ENCODE measurements around the gene RSF1. TPM values are rescaled to one million over a fixed set of nuclear protein-coding genes. Genes with fewer than 3 reads are reported as not detected.

RSF1 gene
- total RNA-seq, 1 donor from 2014 or later: 151 TPM

- FAIRE-seq (no peak), DNase-seq (ENCODE audit: low spot score in 2 of 2) (no peak)
Measured at GRCh38 chr11:77814848-77815247, 5.7 kb downstream of the RSF1 start.

- DNase-seq (ENCODE audit: low spot score in 2 of 2) (no peak), FAIRE-seq (no peak)
Measured at GRCh38 chr11:77813256-77813655, 7.3 kb downstream of the RSF1 start.

- FAIRE-seq (no peak), DNase-seq (ENCODE audit: low spot score in 2 of 2) (no peak)
Measured at GRCh38 chr11:77806993-77807392, 13.5 kb downstream of the RSF1 start.

GRCh38 chr11:77806415-77806814 is 14.1 kb downstream of the RSF1 start:
- FAIRE-seq (no peak), DNase-seq (ENCODE audit: low spot score in 2 of 2) (no peak)

- no peak for FAIRE-seq
- no peak for DNase-seq (ENCODE audit: low spot score in 2 of 2)
Measured at GRCh38 chr11:77801477-77801876, 19.0 kb downstream of the RSF1 start.

GRCh38 chr11:77800449-77800848 is 20.1 kb downstream of the RSF1 start:
- FAIRE-seq: no peak
- DNase-seq (ENCODE audit: low spot score in 2 of 2): no peak

- DNase-seq (ENCODE audit: low spot score in 2 of 2) (no peak), FAIRE-seq (no peak)
Measured at GRCh38 chr11:77799338-77799737, 21.2 kb downstream of the RSF1 start.

GRCh38 chr11:77793972-77794371 is 26.6 kb downstream of the RSF1 start:
- FAIRE-seq: no peak
- DNase-seq (ENCODE audit: low spot score in 2 of 2): no peak

- FAIRE-seq (no peak), DNase-seq (ENCODE audit: low spot score in 2 of 2) (no peak)
Measured at GRCh38 chr11:77791301-77791700, 29.2 kb downstream of the RSF1 start.

GRCh38 chr11:77789731-77790476 is 30.6 kb downstream of the RSF1 start:
- no peak for DNase-seq (ENCODE audit: low spot score in 2 of 2)
- FAIRE-seq: no peak

- DNase-seq (ENCODE audit: low spot score in 2 of 2) (no peak), FAIRE-seq (no peak)
Measured at GRCh38 chr11:77789061-77789730, 31.3 kb downstream of the RSF1 start.

GRCh38 chr11:77784572-77784971 is 36.0 kb downstream of the RSF1 start:
- DNase-seq (ENCODE audit: low spot score in 2 of 2) (no peak), FAIRE-seq (no peak)

GRCh38 chr11:77783025-77783424 is 37.5 kb downstream of the RSF1 start:
- FAIRE-seq (peak; percentile 54), DNase-seq (ENCODE audit: low spot score in 2 of 2) (no peak)

- FAIRE-seq (no peak), DNase-seq (ENCODE audit: low spot score in 2 of 2) (no peak)
Measured at GRCh38 chr11:77779935-77780334, 40.6 kb downstream of the RSF1 start.

GRCh38 chr11:77778549-77778948 is 42.0 kb downstream of the RSF1 start:
- FAIRE-seq: no peak

GRCh38 chr11:77778118-77778517 is 42.4 kb downstream of the RSF1 start:
- DNase-seq (ENCODE audit: low spot score in 2 of 2) (no peak), FAIRE-seq (no peak)

More at GRCh38 chr11:77778549-77778948, 42.0 kb downstream of the RSF1 start:
- no peak for DNase-seq (ENCODE audit: low spot score in 2 of 2)

- FAIRE-seq: no peak
- no peak for DNase-seq (ENCODE audit: low spot score in 2 of 2)
Measured at GRCh38 chr11:77776455-77776854, 44.1 kb downstream of the RSF1 start.

GRCh38 chr11:77775936-77776335 is 44.6 kb downstream of the RSF1 start:
- no peak for DNase-seq (ENCODE audit: low spot score in 2 of 2)
- FAIRE-seq: no peak

GRCh38 chr11:77771135-77771534 is 49.4 kb downstream of the RSF1 start:
- FAIRE-seq: no peak
- DNase-seq (ENCODE audit: low spot score in 2 of 2): no peak

- no peak for FAIRE-seq
- no peak for DNase-seq (ENCODE audit: low spot score in 2 of 2)
Measured at GRCh38 chr11:77770629-77771028, 49.9 kb downstream of the RSF1 start.

- FAIRE-seq: no peak
Measured at GRCh38 chr11:77762426-77762825, 58.1 kb downstream of the RSF1 start.

GRCh38 chr11:77761491-77761890 is 59.0 kb downstream of the RSF1 start:
- FAIRE-seq (no peak), DNase-seq (ENCODE audit: low spot score in 2 of 2) (no peak)

More at GRCh38 chr11:77762426-77762825, 58.1 kb downstream of the RSF1 start:
- no peak for DNase-seq (ENCODE audit: low spot score in 2 of 2)
